Measurements from ENCODE around the gene IGBP1. TPM values are rescaled to one million over a fixed set of nuclear protein-coding genes. Genes with fewer than 3 reads are reported as not detected.

IGBP1 gene
- total and polyA plus RNA-seq, 10 of the 15 experiments (the other 5 are each of a cell fraction or from before 2014, with no cell fraction given): 29.7 to 120 (median 58.7) TPM

DNA sequence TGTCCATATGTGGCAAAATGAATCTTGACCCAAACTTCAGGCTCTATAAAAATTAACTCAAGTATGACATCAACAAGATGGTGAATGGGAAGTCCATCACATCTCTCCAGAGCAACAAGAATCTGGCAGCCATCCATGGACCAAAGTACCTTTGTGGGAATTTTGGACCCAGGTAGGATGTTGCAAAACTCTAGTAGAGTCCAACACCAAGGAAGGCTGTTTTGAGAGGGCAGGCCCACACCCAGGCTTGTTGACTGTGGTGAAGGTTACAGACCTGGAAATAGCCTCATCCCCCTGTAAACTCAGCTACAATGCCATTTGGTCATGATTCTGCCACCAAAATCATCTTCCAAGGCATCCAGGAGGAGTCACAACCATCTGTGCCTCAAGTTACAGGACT lies 57.0 kb downstream of the IGBP1 start:
- no peak for TF ChIP-seq EGR1 (IDR thresholded peaks at IDR 0.05; ENCODE audit: borderline replicate concordance in 1 of 2, low read depth in 2 of 2, low read length in 2 of 2)
- BruUV-seq (replicated peaks): no TSS peak
- FAIRE-seq: no peak
- no peak overlapping the region for H3K4me2 ChIP-seq (ENCODE audit: control insufficient read depth, insufficient read depth)
- H3K4me3 ChIP-seq: no peak overlapping the region
- in situ Hi-C loops (cut with MboI) (no loop called here), intact Hi-C loops (cut with micrococcal nuclease; ENCODE audit: unreplicated experiment) (no loop called here)
- H3K36me3 ChIP-seq (ENCODE audit: control insufficient read depth in 2 of 2, insufficient read depth in 2 of 2, low read length in 1 of 2): no peaks in the 10 kb centered on the region
- SMC1A ChIA-PET (ENCODE audit: uncharacterized antibody, unreplicated experiment): no interaction called here
- no peak for ATAC-seq
- POLR2A ChIA-PET: no interaction called here
- RAD21 ChIA-PET (ENCODE audit: unreplicated experiment): no interaction called here
- no peaks in the 10 kb centered on the region for H3K79me2 ChIP-seq (ENCODE audit: control insufficient read depth, insufficient read depth, low read length)
- no peak overlapping the region for H3K9ac ChIP-seq (ENCODE audit: control insufficient read depth, insufficient read depth, low read length)
- no peak for DNase-seq (ENCODE audit: low read depth, low spot score)
- H4K20me1 ChIP-seq (ENCODE audit: control insufficient read depth, insufficient read depth): no peaks in the 10 kb centered on the region
- H3K4me1 ChIP-seq (ENCODE audit: control insufficient read depth, insufficient read depth, low read length): no peaks in the 10 kb centered on the region
- no peaks in the 10 kb centered on the region; the same call in 2 of the 3 replicates for H3K9me3 ChIP-seq (replicated peaks; ENCODE audit: control insufficient read depth, insufficient read depth, low read length)
- no peaks in the 10 kb centered on the region for H3K27me3 ChIP-seq (replicated peaks in 1 of 2; ENCODE audit: control insufficient read depth in 2 of 2, insufficient read depth in 2 of 2, low read length in 1 of 2)
- no peak overlapping the region for H2AFZ ChIP-seq (ENCODE audit: control insufficient read depth, low read depth, low read length)
- CTCF ChIA-PET: no interaction called here
- H3K27ac ChIP-seq (ENCODE audit: control insufficient read depth, insufficient read depth): no peak overlapping the region

DNA sequence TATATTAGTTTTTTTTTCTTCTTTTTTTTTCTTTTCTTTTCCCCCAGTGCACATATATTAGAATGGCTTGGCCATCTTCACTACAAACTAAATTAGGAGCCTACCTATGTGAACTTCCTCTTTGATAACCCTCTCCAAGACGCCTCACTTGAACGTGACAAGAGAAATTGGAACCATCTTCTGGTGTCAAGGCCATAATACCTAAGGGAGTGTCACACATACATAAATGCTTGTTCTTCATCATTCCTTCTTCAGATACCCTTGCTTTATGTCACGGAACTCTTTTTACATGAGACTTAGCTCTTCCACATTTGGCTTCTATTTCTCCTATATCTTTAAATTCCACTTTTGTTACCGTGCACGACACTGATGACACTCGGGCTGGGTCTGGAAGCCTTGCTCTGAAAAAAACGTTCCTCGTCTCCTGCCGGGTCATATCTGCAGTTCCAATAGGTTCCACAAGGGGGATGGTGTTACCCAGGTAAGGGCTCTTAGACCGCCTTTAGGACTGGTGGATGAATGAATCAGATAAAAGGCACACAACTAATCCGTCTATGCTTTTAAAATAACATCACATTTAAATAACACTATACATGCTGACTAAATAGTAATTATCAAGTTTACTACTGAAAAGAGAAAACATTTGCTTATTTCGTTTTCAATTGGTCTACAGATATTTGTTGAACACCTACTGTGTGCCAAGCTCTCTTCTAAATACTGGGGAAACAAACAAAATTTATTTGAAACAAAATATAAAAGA lies 63.9 kb downstream of the IGBP1 start:
- H3K9me3 ChIP-seq (replicated peaks; ENCODE audit: control insufficient read depth, insufficient read depth, low read length): no peaks in the 10 kb centered on the region
- no peaks in the 10 kb centered on the region for H3K27me3 ChIP-seq (replicated peaks in 1 of 2; ENCODE audit: control insufficient read depth in 2 of 2, insufficient read depth in 2 of 2, low read length in 1 of 2)
- H2AFZ ChIP-seq (ENCODE audit: control insufficient read depth, low read depth, low read length): no peak overlapping the region
- H3K4me1 ChIP-seq (ENCODE audit: control insufficient read depth, insufficient read depth, low read length): no peaks in the 10 kb centered on the region
- ChIA-PET SMC1A (ENCODE audit: uncharacterized antibody, unreplicated experiment) (interaction anchor here (1.3 to 1.5 kb wide), 3 partner anchors 16 to 236 kb away, joined by 3 to 5 read pairs (median 4); partner anchors contain the start of gene IGBP1), RAD21 (ENCODE audit: unreplicated experiment) (interaction anchor here (1.2 to 1.4 kb wide), 2 partner anchors 19 to 64 kb away, joined by 3 read pairs; partner anchors contain the start of gene IGBP1), CTCF (interaction anchor here (0.7 to 2.1 kb wide), 9 partner anchors 11 to 236 kb away, joined by 3 to 9 read pairs (median 4); partner anchors contain the start of gene IGBP1), POLR2A (no interaction called here)
- H3K79me2 ChIP-seq (ENCODE audit: control insufficient read depth, insufficient read depth, low read length): no peaks in the 10 kb centered on the region
- no peak overlapping the region for H3K9ac ChIP-seq (ENCODE audit: control insufficient read depth, insufficient read depth, low read length)
- H4K20me1 ChIP-seq (ENCODE audit: control insufficient read depth, insufficient read depth): no peaks in the 10 kb centered on the region
- FAIRE-seq (peak; percentile 86), ATAC-seq (peak; percentile 94), DNase-seq (ENCODE audit: low read depth, low spot score) (no peak)
- no peak overlapping the region for H3K27ac ChIP-seq (ENCODE audit: control insufficient read depth, insufficient read depth)
- H3K4me2 ChIP-seq (ENCODE audit: control insufficient read depth, insufficient read depth): no peak overlapping the region
- TF ChIP-seq ZNF622 (IDR thresholded peaks at IDR 0.05) (no peak), RAD21 (IDR thresholded peaks at IDR 0.05; ENCODE audit: insufficient read depth, low read depth, low read length) (peak; percentile 60), RAD51 (IDR thresholded peaks at IDR 0.05) (no peak), SMC3 (IDR thresholded peaks at IDR 0.05; ENCODE audit: borderline replicate concordance, low read length) (peak; percentile 61; the same call in 1 of the 2 replicates), YY1 (IDR thresholded peaks at IDR 0.05; ENCODE audit: low read depth, low read length) (0 out of 2 replicates have a peak, but pooled peaks have one; percentile 22), ZNF384 (IDR thresholded peaks at IDR 0.05; ENCODE audit: borderline replicate concordance, low read depth, low read length) (0 out of 2 replicates have a peak, but pooled peaks have one; percentile 40)
- TF ChIP-seq, protein P1, sequence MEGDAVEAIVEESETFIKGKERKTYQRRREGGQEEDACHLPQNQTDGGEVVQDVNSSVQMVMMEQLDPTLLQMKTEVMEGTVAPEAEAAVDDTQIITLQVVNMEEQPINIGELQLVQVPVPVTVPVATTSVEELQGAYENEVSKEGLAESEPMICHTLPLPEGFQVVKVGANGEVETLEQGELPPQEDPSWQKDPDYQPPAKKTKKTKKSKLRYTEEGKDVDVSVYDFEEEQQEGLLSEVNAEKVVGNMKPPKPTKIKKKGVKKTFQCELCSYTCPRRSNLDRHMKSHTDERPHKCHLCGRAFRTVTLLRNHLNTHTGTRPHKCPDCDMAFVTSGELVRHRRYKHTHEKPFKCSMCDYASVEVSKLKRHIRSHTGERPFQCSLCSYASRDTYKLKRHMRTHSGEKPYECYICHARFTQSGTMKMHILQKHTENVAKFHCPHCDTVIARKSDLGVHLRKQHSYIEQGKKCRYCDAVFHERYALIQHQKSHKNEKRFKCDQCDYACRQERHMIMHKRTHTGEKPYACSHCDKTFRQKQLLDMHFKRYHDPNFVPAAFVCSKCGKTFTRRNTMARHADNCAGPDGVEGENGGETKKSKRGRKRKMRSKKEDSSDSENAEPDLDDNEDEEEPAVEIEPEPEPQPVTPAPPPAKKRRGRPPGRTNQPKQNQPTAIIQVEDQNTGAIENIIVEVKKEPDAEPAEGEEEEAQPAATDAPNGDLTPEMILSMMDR (IDR thresholded peaks at IDR 0.05 in 2 of 3, conservative IDR thresholded peaks at IDR 0.05 in 1 of 3; ENCODE audit: control insufficient read depth in 2 of 3, extremely low read depth in 1 of 3, insufficient read depth in 1 of 3, low read depth in 3 of 3, low read length in 3 of 3): peak; percentile 64 to 74 (median 65)
- intact Hi-C loops (cut with micrococcal nuclease; ENCODE audit: unreplicated experiment) (loop anchor here (1.0 to 2.0 kb wide), 2 partner anchors 66 to 235 kb away; no protein-coding TSS in a partner anchor), in situ Hi-C loops (cut with MboI) (no loop called here)
- no peak overlapping the region for H3K4me3 ChIP-seq
- H3K36me3 ChIP-seq (ENCODE audit: control insufficient read depth in 2 of 2, insufficient read depth in 2 of 2, low read length in 1 of 2): no peaks in the 10 kb centered on the region
- BruUV-seq (replicated peaks): no TSS peak
- under 1% methylated on average over 12 of the region's 12 CpGs for WGBS (ENCODE audit: insufficient coverage, insufficient replicate concordance, low lambda C conversion rate, missing lambda C conversion rate)

All from GM12878 (cell line).